Nephron (organoid): Measurements from ENCODE around the gene NBL1.

Experiments
- H3K27ac Mint-ChIP-seq, 3 experiments: 2 replicates each; pipeline ENCODE4 v1.8.0; 2020; ENCODE audit warnings: mixed read lengths in 3 of 3, mild to moderate bottlenecking in 2 of 3, moderate library complexity in 1 of 3
- H3K27me3 Mint-ChIP-seq: 2 replicates; pipeline ENCODE4 v1.8.0; 2021; ENCODE audit warnings: low read depth, mild to moderate bottlenecking, moderate library complexity, mixed read lengths
- H3K36me3 Mint-ChIP-seq: 2 replicates; pipeline ENCODE4 v1.8.0; 2020; ENCODE audit warnings: low read depth, mixed read lengths
- H3K4me1 Mint-ChIP-seq: 2 replicates; pipeline ENCODE4 v1.8.0; 2020; ENCODE audit warnings: mixed read lengths
- H3K4me3 Mint-ChIP-seq, 3 experiments: 2 replicates each; pipeline ENCODE4 v1.8.0; 2020; ENCODE audit warnings: mild to moderate bottlenecking in 3 of 3, mixed read lengths in 3 of 3, moderate library complexity in 2 of 3
- H3K9me3 Mint-ChIP-seq: 2 replicates; pipeline ENCODE4 v1.8.0; 2020; ENCODE audit warnings: mixed read lengths
- CTCF ChIP-seq, 3 experiments: fragments of 200-600 bp; sonication (generic); IDR thresholded peaks; one replicate each; pipeline ENCODE4 v1.5.0; 2021; ENCODE audit warnings: antibody characterized with exemption in 3 of 3; ENCODE audit not compliant: unreplicated experiment in 3 of 3

The NBL1 gene

GRCh38 chr1:19640363-19641316 lies 3.5 kb upstream of the NBL1 start:
- Mint-ChIP-seq H3K27ac (peak overlapping the region; percentile 12 to 44 (median 31)), H3K4me3 (peak overlapping the region in 2 of 3 experiments; percentile 17 to 51), H3K4me1 (peaks cover 18% of the 10 kb centered on the region), H3K36me3 (no peaks in the 10 kb centered on the region), H3K9me3 (no peaks in the 10 kb centered on the region), H3K27me3 (peaks cover 39% of the 10 kb centered on the region)
- TF ChIP-seq CTCF (IDR thresholded peaks at IDR 0.05; ENCODE audit: unreplicated experiment in 3 of 3): no peak

- Mint-ChIP-seq H3K27me3 (peaks cover 48% of the 10 kb centered on the region), H3K4me1 (peaks cover 37% of the 10 kb centered on the region), H3K4me3 (peak overlapping the region; percentile 84 to 88 (median 87)), H3K36me3 (no peaks in the 10 kb centered on the region), H3K27ac (peak overlapping the region; percentile 44 to 72 (median 53)), H3K9me3 (no peaks in the 10 kb centered on the region)
- TF ChIP-seq CTCF (IDR thresholded peaks at IDR 0.05; ENCODE audit: unreplicated experiment in 3 of 3): no peak
Observed at GRCh38 chr1:19643121-19643520, 990 bp upstream of the NBL1 start.

GRCh38 chr1:19644395-19644680 lies 227 bp downstream of the NBL1 start:
- Mint-ChIP-seq H3K9me3 (no peaks in the 10 kb centered on the region), H3K36me3 (no peaks in the 10 kb centered on the region), H3K4me1 (peaks cover 37% of the 10 kb centered on the region), H3K27me3 (peaks cover 44% of the 10 kb centered on the region), H3K27ac (peak overlapping the region in 1 of 3 experiments; percentile 54), H3K4me3 (no peak overlapping the region)
- TF ChIP-seq CTCF (IDR thresholded peaks at IDR 0.05; ENCODE audit: unreplicated experiment in 3 of 3): no peak

- no peaks in the 10 kb centered on the region for H3K36me3 Mint-ChIP-seq
- H3K27ac Mint-ChIP-seq: peak overlapping the region; percentile 54 to 94 (median 93)
- peaks cover 37% of the 10 kb centered on the region for H3K4me1 Mint-ChIP-seq
- H3K27me3 Mint-ChIP-seq: peaks cover 44% of the 10 kb centered on the region
- H3K4me3 Mint-ChIP-seq: peak overlapping the region; percentile 95 to 100 (median 97)
- no peak for TF ChIP-seq CTCF (IDR thresholded peaks at IDR 0.05; ENCODE audit: unreplicated experiment in 3 of 3)
- no peaks in the 10 kb centered on the region for H3K9me3 Mint-ChIP-seq
Observed at GRCh38 chr1:19644681-19645410, 735 bp downstream of the NBL1 start.

GRCh38 chr1:19645411-19646251 lies 1.5 kb downstream of the NBL1 start:
- Mint-ChIP-seq H3K9me3 (no peaks in the 10 kb centered on the region), H3K27ac (peak overlapping the region in 2 of 3 experiments; percentile 26 to 33), H3K27me3 (peaks cover 39% of the 10 kb centered on the region), H3K4me1 (peaks cover 37% of the 10 kb centered on the region), H3K4me3 (peak overlapping the region; percentile 83 to 100 (median 97)), H3K36me3 (no peaks in the 10 kb centered on the region)
- TF ChIP-seq CTCF (IDR thresholded peaks at IDR 0.05; ENCODE audit: unreplicated experiment in 3 of 3): no peak
